Measurements from ENCODE around the gene OPN3.

GRCh38 chr1:241637046-241637590 lies 3.1 kb downstream of the OPN3 start:
- TF ChIP-seq ELF4 (IDR thresholded peaks at IDR 0.05) = no peak
- TF ChIP-seq PKNOX1 (IDR thresholded peaks at IDR 0.05) = no peak

Measured in HEK293T (cell line).